Body of pancreas (tissue), 4 donors: Measurements from ENCODE around the gene CLDN22. TPM values are rescaled to one million over a fixed set of nuclear protein-coding genes. Genes with fewer than 3 reads are reported as not detected.

ENCODE experiments used
- ATAC-seq: fragments of 150-250 bp; one replicate; pipeline ENCODE4 v1.9.1; 2016
- DNase-seq, 4 donors: peaks; one replicate each; pipeline ENCODE4 v3.0.0-alpha.2; 2019
- H3K27ac ChIP-seq, 4 donors: fragments of 200-600 bp; sonication (generic); 1 replicate in 3 of 4; 2 replicates in 1 of 4; pipeline versions ENCODE4 v1.5.1 to v1.6.1; 2016 to 2019; ENCODE audit warnings: mild to moderate bottlenecking in 1 of 4, mixed read lengths in 1 of 4, moderate library complexity in 1 of 4
- H3K27me3 ChIP-seq, 2 donors: fragments of 200-600 bp; sonication (generic); one replicate each; pipeline ENCODE4 v1.6.0; 2016; ENCODE audit warnings: mild to moderate bottlenecking in 1 of 2
- H3K36me3 ChIP-seq, 2 donors: fragments of 200-600 bp; sonication (generic); replicated peaks in 1 of 2; 2 replicates each; pipeline ENCODE4 v1.5.1; 2016; ENCODE audit warnings: low read depth in 2 of 2; ENCODE audit not compliant: insufficient read depth in 1 of 2
- H3K4me1 ChIP-seq: fragments of 200-600 bp; sonication (generic); one replicate; pipeline ENCODE4 v1.6.0; 2016
- H3K4me3 ChIP-seq, 2 donors: fragments of 200-600 bp; sonication (generic); 1 replicate in 1 of 2; 2 replicates in 1 of 2; pipeline ENCODE4 v1.5.1; 2016 to 2019
- H3K9me3 ChIP-seq, 3 donors: fragments of 200-600 bp; sonication (generic); 1 replicate in 2 of 3; 2 replicates in 1 of 3; pipeline ENCODE4 v1.5.1; 2016
- CTCF ChIP-seq, 7 experiments: fragments of 450-650 bp in 4 of 7; fragments of 200-600 bp in 3 of 7; sonication (generic) in 3 of 7; IDR thresholded peaks; one replicate each; pipeline ENCODE4 v1.5.1; 2016 to 2019; ENCODE audit warnings: antibody characterized with exemption in 7 of 7
- POLR2A ChIP-seq, 3 donors: fragments of 450-650 bp; IDR thresholded peaks; one replicate each; pipeline ENCODE4 v1.6.1; 2016; ENCODE audit warnings: antibody characterized with exemption in 3 of 3, mild to moderate bottlenecking in 2 of 3
- WGBS, 2 donors: methylation state at CpG; one replicate each; pipeline ENCODE4 v1.1.5; 2017; 5-methylcytosine and 5-hydroxymethylcytosine counted together
- intact Hi-C: fragments of 100-400 bp; cut with DNase I; formaldehyde crosslinking; loops from one replicate; pipeline ENCODE4 v1.15.1; 2023
- total RNA-seq, 2 donors: library from RNA; depleted of rRNA; stranded (reverse); fragments of >200 nt; gene quantifications; one replicate each; pipeline ENCODE4 v1.1.0, GENCODE V29; 2016

The CLDN22 gene
- total RNA-seq, 2 donors from 2014 or later = not detected

GRCh38 chr4:183321516-183321915 lies 1.4 kb upstream of the CLDN22 start:
- H3K36me3 ChIP-seq = no peaks in the 10 kb centered on the region
- ATAC-seq (no peak), DNase-seq (no peak)
- TF ChIP-seq CTCF (IDR thresholded peaks at IDR 0.05) = no peak
- no peak for TF ChIP-seq POLR2A (IDR thresholded peaks at IDR 0.05)
- no peaks in the 10 kb centered on the region for H3K27me3 ChIP-seq
- peaks cover 5% of the 10 kb centered on the region for H3K4me1 ChIP-seq
- 92 to 96% methylated on average over 3 to 5 of the region's 5 CpGs for WGBS, 2 donors
- intact Hi-C loops = no loop called here
- no peak overlapping the region for H3K4me3 ChIP-seq
- no peaks in the 10 kb centered on the region for H3K9me3 ChIP-seq
- H3K27ac ChIP-seq = no peak overlapping the region

GRCh38 chr4:183321079-183321478 lies 1.0 kb upstream of the CLDN22 start:
- H3K9me3 ChIP-seq = no peaks in the 10 kb centered on the region
- no peak for DNase-seq
- H3K27me3 ChIP-seq = no peaks in the 10 kb centered on the region
- intact Hi-C loops = no loop called here
- no peak for ATAC-seq
- H3K4me1 ChIP-seq = peaks cover 5% of the 10 kb centered on the region
- 70 to 83% methylated on average over 2 of the region's 2 CpGs for WGBS, 2 donors
- no peak overlapping the region for H3K27ac ChIP-seq
- TF ChIP-seq CTCF (IDR thresholded peaks at IDR 0.05) (no peak), POLR2A (IDR thresholded peaks at IDR 0.05) (no peak)
- H3K36me3 ChIP-seq = peaks cover 0 to 2% of the 10 kb centered on the region in 2 donors
- no peak overlapping the region for H3K4me3 ChIP-seq

GRCh38 chr4:183318656-183319055 lies 1.4 kb downstream of the CLDN22 start:
- H3K27ac ChIP-seq = no peak overlapping the region
- no peaks in the 10 kb centered on the region for H3K27me3 ChIP-seq
- DNase-seq (no peak), ATAC-seq (no peak)
- intact Hi-C loops = no loop called here
- no peak overlapping the region for H3K4me3 ChIP-seq
- H3K9me3 ChIP-seq = no peaks in the 10 kb centered on the region
- TF ChIP-seq POLR2A (IDR thresholded peaks at IDR 0.05) (no peak), CTCF (IDR thresholded peaks at IDR 0.05) (no peak)
- 73 to 74% methylated on average over 9 to 10 of the region's 10 CpGs for WGBS, 2 donors
- peaks cover 5% of the 10 kb centered on the region for H3K4me1 ChIP-seq
- peaks cover 0 to 2% of the 10 kb centered on the region in 2 donors for H3K36me3 ChIP-seq

GRCh38 chr4:183314806-183315205 lies 5.3 kb downstream of the CLDN22 start:
- WGBS, 2 donors = 91 to 95% methylated on average over 9 of the region's 9 CpGs
- Histone ChIP-seq H3K9me3 (no peaks in the 10 kb centered on the region), H3K4me3 (no peak overlapping the region), H3K4me1 (peaks cover 5% of the 10 kb centered on the region), H3K27ac (no peak overlapping the region), H3K36me3 (peaks cover 0 to 2% of the 10 kb centered on the region in 2 donors), H3K27me3 (no peaks in the 10 kb centered on the region)
- intact Hi-C loops = no loop called here
- no peak for DNase-seq
- TF ChIP-seq CTCF (IDR thresholded peaks at IDR 0.05) (no peak), POLR2A (IDR thresholded peaks at IDR 0.05) (no peak)
- no peak for ATAC-seq

GRCh38 chr4:183314336-183314735 lies 5.7 kb downstream of the CLDN22 start:
- WGBS, 2 donors = 94% methylated on average over 14 to 15 of the region's 15 CpGs
- ATAC-seq = no peak
- no peaks in the 10 kb centered on the region for H3K27me3 ChIP-seq
- H3K27ac ChIP-seq = no peak overlapping the region
- TF ChIP-seq CTCF (IDR thresholded peaks at IDR 0.05) (no peak), POLR2A (IDR thresholded peaks at IDR 0.05) (no peak)
- H3K4me1 ChIP-seq = peaks cover 5% of the 10 kb centered on the region
- intact Hi-C loops = no loop called here
- peaks cover 0 to 2% of the 10 kb centered on the region in 2 donors for H3K36me3 ChIP-seq
- H3K9me3 ChIP-seq = no peaks in the 10 kb centered on the region
- no peak for DNase-seq
- no peak overlapping the region for H3K4me3 ChIP-seq
